Chondrocyte (in vitro differentiated cells): ENCODE measurements around the gene TNFRSF9. TPM values are rescaled to one million over a fixed set of nuclear protein-coding genes. Genes with fewer than 3 reads are reported as not detected.
"Not testable (repeated sequence)": the region's sequence is repeated elsewhere in the genome, so short reads cannot be mapped to it uniquely, and the experiment has no call there.

Experiments
- DNase-seq: peaks from one replicate; pipeline ENCODE4 v3.0.0; 2021; ENCODE audit warnings: mixed read lengths, low spot score
- H3K27ac Mint-ChIP-seq: one replicate; pipeline ENCODE4 v1.8.0; 2021; ENCODE audit warnings: mild to moderate bottlenecking, moderate library complexity, mixed read lengths; ENCODE audit not compliant: unreplicated experiment
- H3K27me3 Mint-ChIP-seq: 2 replicates; pipeline ENCODE4 v1.8.0; 2021; ENCODE audit warnings: low read depth, mixed read lengths
- H3K36me3 Mint-ChIP-seq: 2 replicates; pipeline ENCODE4 v1.8.0; 2021; ENCODE audit warnings: low read depth, mixed read lengths
- H3K4me1 Mint-ChIP-seq: 2 replicates; pipeline ENCODE4 v1.8.0; 2021; ENCODE audit warnings: low read depth, mild to moderate bottlenecking, mixed read lengths
- H3K4me3 Mint-ChIP-seq: one replicate; pipeline ENCODE4 v1.8.0; 2021; ENCODE audit warnings: mild to moderate bottlenecking, moderate library complexity, mixed read lengths; ENCODE audit not compliant: unreplicated experiment
- H3K9me3 Mint-ChIP-seq: 2 replicates; pipeline ENCODE4 v1.8.0; 2021; ENCODE audit warnings: low read depth, mixed read lengths
- total RNA-seq: library from RNA; stranded (reverse); gene quantifications from 3 replicates; pipeline ENCODE4 v1.2.1, GENCODE V29; 2021
- TF ChIP-seq, protein P1 (sequence below): fragments of 200-600 bp; sonication (generic); IDR thresholded peaks from 2 replicates; pipeline ENCODE4 v1.5.0; 2021; ENCODE audit warnings: antibody characterized with exemption, mild to moderate bottlenecking, moderate library complexity

The TNFRSF9 gene
- total RNA-seq, 1 donor from 2014 or later: 0.07 TPM

DNA sequence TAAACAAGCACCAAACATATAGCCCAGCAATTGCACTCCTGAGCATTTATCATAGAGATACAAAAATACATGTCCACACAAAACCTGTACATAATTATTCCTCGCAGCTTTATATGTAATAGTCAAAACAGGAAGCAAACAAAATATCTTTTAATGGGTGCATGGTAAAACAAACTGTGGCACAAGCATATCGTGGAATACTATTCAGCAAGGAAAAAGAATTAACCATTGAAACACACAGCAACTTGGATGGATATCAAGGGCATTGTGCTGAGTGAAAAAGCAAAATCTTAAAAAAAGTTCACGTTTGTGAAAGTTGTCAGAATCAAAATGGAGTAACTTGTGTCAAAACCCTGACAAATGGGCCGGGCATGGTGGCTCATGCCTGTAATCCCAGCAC, 12.4 kb downstream of the TNFRSF9 start:
- H3K36me3 Mint-ChIP-seq: peaks cover 1% of the 10 kb centered on the region
- TF ChIP-seq, protein P1, sequence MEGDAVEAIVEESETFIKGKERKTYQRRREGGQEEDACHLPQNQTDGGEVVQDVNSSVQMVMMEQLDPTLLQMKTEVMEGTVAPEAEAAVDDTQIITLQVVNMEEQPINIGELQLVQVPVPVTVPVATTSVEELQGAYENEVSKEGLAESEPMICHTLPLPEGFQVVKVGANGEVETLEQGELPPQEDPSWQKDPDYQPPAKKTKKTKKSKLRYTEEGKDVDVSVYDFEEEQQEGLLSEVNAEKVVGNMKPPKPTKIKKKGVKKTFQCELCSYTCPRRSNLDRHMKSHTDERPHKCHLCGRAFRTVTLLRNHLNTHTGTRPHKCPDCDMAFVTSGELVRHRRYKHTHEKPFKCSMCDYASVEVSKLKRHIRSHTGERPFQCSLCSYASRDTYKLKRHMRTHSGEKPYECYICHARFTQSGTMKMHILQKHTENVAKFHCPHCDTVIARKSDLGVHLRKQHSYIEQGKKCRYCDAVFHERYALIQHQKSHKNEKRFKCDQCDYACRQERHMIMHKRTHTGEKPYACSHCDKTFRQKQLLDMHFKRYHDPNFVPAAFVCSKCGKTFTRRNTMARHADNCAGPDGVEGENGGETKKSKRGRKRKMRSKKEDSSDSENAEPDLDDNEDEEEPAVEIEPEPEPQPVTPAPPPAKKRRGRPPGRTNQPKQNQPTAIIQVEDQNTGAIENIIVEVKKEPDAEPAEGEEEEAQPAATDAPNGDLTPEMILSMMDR: no peak
- peaks cover 26% of the 10 kb centered on the region for H3K27me3 Mint-ChIP-seq
- no peak overlapping the region for H3K4me3 Mint-ChIP-seq
- H3K4me1 Mint-ChIP-seq: no peaks in the 10 kb centered on the region
- no peaks in the 10 kb centered on the region for H3K9me3 Mint-ChIP-seq
- H3K27ac Mint-ChIP-seq: no peak overlapping the region
- no peak for DNase-seq

DNA sequence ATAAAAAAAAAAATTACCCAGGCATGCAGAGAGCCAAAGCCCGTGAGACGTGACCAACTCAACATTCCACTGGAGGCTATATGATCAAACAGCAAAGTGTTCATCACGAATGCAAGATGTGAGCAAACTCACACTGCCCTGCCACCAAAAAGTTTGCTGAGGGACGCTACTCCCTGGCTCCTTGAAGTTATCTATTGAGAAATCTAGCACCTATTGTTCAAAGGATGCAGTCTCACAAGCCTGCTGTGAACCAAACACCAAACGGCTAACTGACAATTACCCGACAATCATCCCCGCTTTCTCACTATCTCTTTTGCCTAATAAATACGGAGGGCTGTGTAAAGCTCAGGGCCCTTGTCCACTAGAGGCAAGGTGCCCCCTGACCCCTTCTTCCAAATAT, 13.6 kb downstream of the TNFRSF9 start:
- DNase-seq, H3K9me3 Mint-ChIP-seq, H3K4me1 Mint-ChIP-seq, H3K4me3 Mint-ChIP-seq, H3K27ac Mint-ChIP-seq, H3K36me3 Mint-ChIP-seq: not testable (repeated sequence)
- peaks cover 26% of the 10 kb centered on the region for H3K27me3 Mint-ChIP-seq

DNA sequence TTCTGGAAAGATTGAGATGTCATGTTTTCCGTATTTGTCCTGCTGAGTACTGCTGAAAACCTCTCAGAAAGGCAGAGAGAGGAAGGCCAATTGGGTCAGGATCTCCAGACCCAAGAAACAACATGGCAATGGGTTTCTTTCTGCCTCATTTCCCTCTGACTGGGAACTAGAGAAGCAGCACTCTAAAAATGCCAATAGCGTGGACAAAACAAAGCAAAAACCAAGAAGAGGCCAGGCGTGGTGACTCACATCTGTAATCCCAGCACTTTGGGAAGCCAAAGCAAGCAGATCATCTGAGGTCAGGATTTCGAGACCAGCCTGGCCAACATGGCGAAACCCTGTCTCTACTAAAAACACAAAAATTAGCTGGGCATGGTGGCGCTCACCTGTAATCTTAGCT, 18.3 kb downstream of the TNFRSF9 start:
- Mint-ChIP-seq H3K4me3 (no peak overlapping the region), H3K27me3 (peaks cover 7% of the 10 kb centered on the region), H3K9me3 (no peaks in the 10 kb centered on the region), H3K27ac (no peak overlapping the region), H3K36me3 (peaks cover under 1% of the 10 kb centered on the region), H3K4me1 (peaks cover 13% of the 10 kb centered on the region)
- no peak for DNase-seq
- TF ChIP-seq, protein P1: no peak

DNA sequence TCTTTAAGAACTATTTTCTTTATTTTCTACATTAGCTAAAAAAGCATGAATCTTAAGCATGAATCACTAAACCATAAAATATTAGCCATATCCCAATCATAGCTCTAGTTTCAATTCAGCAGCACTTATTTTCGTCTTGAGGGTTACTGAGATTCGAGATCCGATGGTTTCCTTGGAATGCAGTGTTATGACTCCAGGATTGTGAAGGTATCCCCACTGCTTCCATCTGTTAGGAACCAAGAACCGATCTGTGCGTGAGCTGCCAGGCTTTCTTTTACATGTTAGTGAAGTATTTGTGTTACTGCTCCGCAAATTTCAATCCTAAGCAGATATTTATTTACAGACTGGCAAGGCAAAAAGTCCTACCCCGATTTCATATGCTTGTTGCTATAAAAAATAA, 18.8 kb downstream of the TNFRSF9 start:
- Mint-ChIP-seq H3K27me3 (peaks cover 10% of the 10 kb centered on the region), H3K36me3 (no peaks in the 10 kb centered on the region), H3K27ac (no peak overlapping the region), H3K4me1 (peaks cover 13% of the 10 kb centered on the region), H3K4me3 (no peak overlapping the region), H3K9me3 (no peaks in the 10 kb centered on the region)
- DNase-seq: no peak
- TF ChIP-seq, protein P1: no peak

DNA sequence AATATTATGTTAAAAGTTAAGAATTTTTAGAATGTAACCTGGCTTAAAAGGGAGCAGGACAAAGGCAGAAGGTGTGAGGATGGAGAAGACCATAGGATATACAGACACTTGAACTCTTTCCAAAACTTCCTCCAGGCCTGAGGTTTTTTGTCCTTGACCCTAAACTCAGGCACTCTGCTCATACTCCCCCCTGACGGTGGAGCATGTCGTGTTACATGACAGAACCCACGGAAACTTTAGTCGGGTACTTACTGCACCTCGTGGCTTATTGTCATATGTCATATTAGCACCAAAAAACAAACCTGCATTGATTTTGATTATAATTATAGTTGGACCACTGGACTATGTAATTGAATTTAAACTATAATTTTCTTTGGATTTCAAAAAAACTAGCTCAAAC, 20.8 kb downstream of the TNFRSF9 start:
- Mint-ChIP-seq H3K9me3 (no peaks in the 10 kb centered on the region), H3K4me1 (peaks cover 13% of the 10 kb centered on the region), H3K27me3 (peaks cover 9% of the 10 kb centered on the region), H3K4me3 (no peak overlapping the region), H3K27ac (no peak overlapping the region), H3K36me3 (no peaks in the 10 kb centered on the region)
- TF ChIP-seq, protein P1: no peak
- DNase-seq: no peak

DNA sequence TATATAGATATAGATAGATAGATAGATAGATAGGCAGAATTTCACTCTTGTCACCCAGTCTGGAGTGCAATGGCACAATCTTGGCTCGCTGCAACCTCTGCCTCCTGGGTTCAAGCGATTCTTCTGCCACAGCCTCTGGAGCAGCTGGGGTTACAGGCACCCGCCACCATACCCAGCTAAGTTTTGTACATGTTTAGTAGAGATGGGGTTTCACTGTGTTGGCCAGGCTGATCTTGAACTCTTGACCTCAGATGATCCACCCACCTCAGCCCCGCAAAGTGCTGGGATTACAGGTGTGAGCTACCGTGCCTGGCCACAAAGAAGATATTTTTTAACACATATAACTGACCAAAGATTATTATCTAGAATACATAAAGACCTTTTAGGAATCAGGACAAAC, 22.7 kb downstream of the TNFRSF9 start:
- peaks cover 13% of the 10 kb centered on the region for H3K4me1 Mint-ChIP-seq
- DNase-seq, H3K36me3 Mint-ChIP-seq, H3K4me3 Mint-ChIP-seq, H3K9me3 Mint-ChIP-seq, H3K27ac Mint-ChIP-seq: not testable (repeated sequence)
- peaks cover 14% of the 10 kb centered on the region for H3K27me3 Mint-ChIP-seq
